ENCODE measurements around the gene NDFIP1.

- no peak for TF ChIP-seq CTCF (conservative IDR thresholded peaks at IDR 0.05; ENCODE audit: low read length)
- no peak for TF ChIP-seq EZH2phosphoT487 (IDR thresholded peaks at IDR 0.05; ENCODE audit: borderline replicate concordance, low read depth, low read length)
Observed at GRCh38 chr5:142074006-142074405, 34.6 kb upstream of the NDFIP1 start.
